KMS-11 (cell line): ENCODE results near the gene FMNL2.

ENCODE experiments used
- H2AFZ ChIP-seq: fragments of 200-600 bp; sonication (generic); 2 replicates; pipeline ENCODE4 v1.6.1; 2016; ENCODE audit warnings: antibody characterized with exemption, mixed run types, low read depth
- H3K27ac ChIP-seq: fragments of 200-600 bp; sonication (generic); 2 replicates; pipeline ENCODE4 v1.6.1; 2016; ENCODE audit warnings: mild to moderate bottlenecking, mixed run types
- H3K27me3 ChIP-seq: fragments of 200-600 bp; sonication (generic); 2 replicates; pipeline ENCODE4 v1.6.1; 2017; ENCODE audit warnings: mild to moderate bottlenecking, low read depth, mixed run types, moderate library complexity; ENCODE audit not compliant: insufficient read depth
- H3K36me3 ChIP-seq: fragments of 200-600 bp; sonication (generic); 2 replicates; pipeline ENCODE4 v1.6.1; 2017; ENCODE audit warnings: mild to moderate bottlenecking, mixed run types; ENCODE audit not compliant: insufficient read depth
- H3K4me1 ChIP-seq: fragments of 200-600 bp; sonication (generic); 2 replicates; pipeline ENCODE4 v1.6.1; 2016; ENCODE audit warnings: mild to moderate bottlenecking, low read depth, mixed run types; ENCODE audit not compliant: poor library complexity, severe bottlenecking
- H3K4me2 ChIP-seq: fragments of 200-600 bp; sonication (generic); 2 replicates; pipeline ENCODE4 v1.7.0; 2016; ENCODE audit warnings: mild to moderate bottlenecking, mixed run types
- H3K4me3 ChIP-seq: fragments of 200-600 bp; sonication (generic); IDR thresholded peaks from 2 replicates; pipeline ENCODE4 v1.6.1; 2017; ENCODE audit warnings: low read depth, low read length, mixed read lengths; ENCODE audit not compliant: insufficient read depth
- H3K79me2 ChIP-seq: fragments of 200-600 bp; sonication (generic); 2 replicates; pipeline ENCODE4 v1.6.1; 2016; ENCODE audit warnings: low read depth, mixed run types; ENCODE audit not compliant: insufficient read depth
- H3K9ac ChIP-seq: fragments of 200-600 bp; sonication (generic); 2 replicates; pipeline ENCODE4 v1.6.1; 2016; ENCODE audit warnings: mild to moderate bottlenecking, mixed run types
- H4K20me1 ChIP-seq: fragments of 200-600 bp; sonication (generic); 2 replicates; pipeline ENCODE4 v1.6.1; 2016; ENCODE audit warnings: mild to moderate bottlenecking, mixed run types; ENCODE audit not compliant: insufficient read depth
- CTCF ChIP-seq: fragments of 200-600 bp; sonication (generic); conservative IDR thresholded peaks from 2 replicates; pipeline ENCODE4 v1.6.1; 2017; ENCODE audit warnings: low read depth, mild to moderate bottlenecking, antibody characterized with exemption, low read length, moderate library complexity, mixed read lengths

The FMNL2 gene

GRCh38 chr2:152559008-152559407 lies 224.0 kb downstream of the FMNL2 start:
- H3K27me3 ChIP-seq: no peaks in the 10 kb centered on the region
- peak overlapping the region; percentile 60 for H3K9ac ChIP-seq
- no peak for TF ChIP-seq CTCF
- peak overlapping the region; percentile 90 for H3K4me3 ChIP-seq
- peaks cover 98% of the 10 kb centered on the region for H3K4me1 ChIP-seq
- H3K4me2 ChIP-seq: peak overlapping the region; percentile 69
- no peaks in the 10 kb centered on the region for H3K36me3 ChIP-seq
- H3K79me2 ChIP-seq: no peaks in the 10 kb centered on the region
- H2AFZ ChIP-seq: no peak overlapping the region; the same call in 1 of the 2 replicates
- H4K20me1 ChIP-seq: no peaks in the 10 kb centered on the region
- H3K27ac ChIP-seq: peak overlapping the region; percentile 93

DNA sequence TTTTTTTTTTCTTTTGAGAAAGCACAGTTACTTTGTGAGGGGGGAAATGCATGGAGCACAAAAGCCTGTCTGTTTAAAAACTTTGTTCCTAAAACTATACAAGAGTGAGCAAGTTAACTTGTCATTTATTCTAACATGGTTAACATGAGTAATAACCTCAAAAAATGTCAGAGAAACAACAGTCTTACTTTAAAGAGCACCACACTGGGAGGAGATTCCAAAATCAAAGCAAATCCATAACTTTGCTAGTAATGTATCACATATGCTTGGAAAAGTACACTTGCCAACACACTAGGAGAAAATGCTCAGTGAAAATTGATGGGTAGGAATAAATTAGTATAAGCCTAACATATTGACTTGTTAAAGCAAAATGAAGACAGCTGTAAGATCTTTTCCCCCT lies 225.2 kb downstream of the FMNL2 start:
- H2AFZ ChIP-seq: no peak overlapping the region
- H4K20me1 ChIP-seq: no peaks in the 10 kb centered on the region
- no peaks in the 10 kb centered on the region for H3K36me3 ChIP-seq
- peak overlapping the region; percentile 93 for H3K27ac ChIP-seq
- no peaks in the 10 kb centered on the region for H3K27me3 ChIP-seq
- peak overlapping the region; percentile 60; the same call in 1 of the 2 replicates for H3K9ac ChIP-seq
- TF ChIP-seq CTCF: no peak
- H3K4me3 ChIP-seq: no peak overlapping the region
- peaks cover 100% of the 10 kb centered on the region for H3K4me1 ChIP-seq
- H3K4me2 ChIP-seq: peak overlapping the region; percentile 69
- H3K79me2 ChIP-seq: no peaks in the 10 kb centered on the region

DNA sequence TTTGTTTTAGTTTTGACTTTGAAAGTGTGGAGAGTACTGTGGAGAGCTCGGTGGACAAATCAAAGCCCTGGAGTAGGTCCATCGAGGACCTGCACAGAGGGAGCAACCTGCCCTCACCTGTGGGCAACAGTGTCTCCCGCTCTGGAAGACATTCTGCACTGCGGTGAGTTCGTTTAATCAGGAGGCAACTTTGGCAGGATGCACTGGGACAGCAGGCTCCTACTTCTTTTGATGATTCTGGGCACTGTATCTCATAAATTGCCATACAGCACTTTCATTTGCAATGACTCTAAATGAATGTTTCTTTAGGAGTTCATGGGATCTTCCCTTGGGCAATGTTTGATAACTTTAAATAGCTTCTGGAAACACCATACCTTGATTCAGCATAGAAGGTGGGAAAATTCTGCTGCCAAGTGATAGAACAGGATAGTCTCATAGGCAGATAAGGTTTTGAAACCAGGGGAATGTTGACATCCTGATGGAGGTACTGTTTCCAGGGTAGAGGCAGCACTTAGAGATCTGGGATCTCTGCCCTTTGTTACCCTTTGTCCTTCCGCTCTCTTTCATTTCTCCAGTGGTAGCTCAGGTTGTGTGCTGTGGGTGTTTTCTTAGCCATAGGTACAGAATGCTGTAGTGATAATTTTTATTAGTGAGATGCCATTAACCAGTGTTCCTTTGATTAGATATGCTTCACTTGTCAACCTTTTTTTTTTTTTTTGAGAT lies 226.1 kb downstream of the FMNL2 start:
- no peak for TF ChIP-seq CTCF
- H3K27me3 ChIP-seq: no peaks in the 10 kb centered on the region
- H2AFZ ChIP-seq: no peak overlapping the region
- peak overlapping the region; percentile 93 for H3K27ac ChIP-seq
- peaks cover 100% of the 10 kb centered on the region for H3K4me1 ChIP-seq
- H3K36me3 ChIP-seq: no peaks in the 10 kb centered on the region
- H3K4me2 ChIP-seq: peak overlapping the region; percentile 69
- H3K4me3 ChIP-seq: no peak overlapping the region
- H4K20me1 ChIP-seq: no peaks in the 10 kb centered on the region
- no peak overlapping the region for H3K9ac ChIP-seq
- H3K79me2 ChIP-seq: no peaks in the 10 kb centered on the region

DNA sequence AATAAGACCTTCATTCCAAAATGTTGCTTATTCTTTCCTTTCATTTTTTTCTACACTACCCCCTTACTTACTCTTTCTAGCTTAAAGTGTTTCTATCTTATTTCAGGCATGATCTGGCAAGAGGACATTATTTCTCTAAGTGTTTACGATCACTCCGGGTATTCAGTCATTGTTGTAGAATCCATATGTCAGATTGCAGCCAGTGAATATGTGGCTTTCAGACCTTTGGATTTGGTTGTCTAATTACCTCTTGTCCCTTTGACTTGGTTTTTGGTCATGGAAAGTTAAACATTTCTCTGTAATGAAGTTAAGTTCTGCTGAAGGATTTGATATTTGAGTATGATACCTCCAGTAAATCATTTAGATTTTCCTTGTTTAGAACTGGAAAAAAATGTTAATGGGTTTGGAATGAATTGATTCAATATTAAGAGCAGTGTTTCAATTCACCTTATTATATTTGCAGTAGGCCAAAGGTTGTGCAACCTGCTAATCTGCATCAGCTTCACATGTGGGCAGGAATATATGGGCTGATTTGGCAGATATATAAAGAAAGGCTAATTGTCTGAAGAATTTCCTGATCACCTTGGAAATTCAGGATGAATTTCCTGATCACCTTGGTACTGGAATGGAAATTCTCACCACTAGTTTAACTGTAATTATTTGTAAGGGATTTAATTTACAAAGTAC lies 227.4 kb downstream of the FMNL2 start:
- Histone ChIP-seq H3K27ac (peak overlapping the region; percentile 92), H2AFZ (no peak overlapping the region), H3K4me3 (no peak overlapping the region), H3K27me3 (no peaks in the 10 kb centered on the region), H3K4me1 (peaks cover 100% of the 10 kb centered on the region), H3K9ac (peak overlapping the region; percentile 12; the same call in 1 of the 2 replicates), H3K79me2 (no peaks in the 10 kb centered on the region), H3K36me3 (no peaks in the 10 kb centered on the region), H4K20me1 (no peaks in the 10 kb centered on the region), H3K4me2 (peak overlapping the region; percentile 82)
- no peak for TF ChIP-seq CTCF
